Measurements from ENCODE around the gene THRSP.
A peak's percentile ranks its signal among the peaks of the same experiment; 100 is the strongest.
"Not testable (repeated sequence)": the region's sequence is repeated elsewhere in the genome, so short reads cannot be mapped to it uniquely, and the experiment has no call there.

Gene THRSP, protein sequence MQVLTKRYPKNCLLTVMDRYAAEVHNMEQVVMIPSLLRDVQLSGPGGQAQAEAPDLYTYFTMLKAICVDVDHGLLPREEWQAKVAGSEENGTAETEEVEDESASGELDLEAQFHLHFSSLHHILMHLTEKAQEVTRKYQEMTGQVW

DNA sequence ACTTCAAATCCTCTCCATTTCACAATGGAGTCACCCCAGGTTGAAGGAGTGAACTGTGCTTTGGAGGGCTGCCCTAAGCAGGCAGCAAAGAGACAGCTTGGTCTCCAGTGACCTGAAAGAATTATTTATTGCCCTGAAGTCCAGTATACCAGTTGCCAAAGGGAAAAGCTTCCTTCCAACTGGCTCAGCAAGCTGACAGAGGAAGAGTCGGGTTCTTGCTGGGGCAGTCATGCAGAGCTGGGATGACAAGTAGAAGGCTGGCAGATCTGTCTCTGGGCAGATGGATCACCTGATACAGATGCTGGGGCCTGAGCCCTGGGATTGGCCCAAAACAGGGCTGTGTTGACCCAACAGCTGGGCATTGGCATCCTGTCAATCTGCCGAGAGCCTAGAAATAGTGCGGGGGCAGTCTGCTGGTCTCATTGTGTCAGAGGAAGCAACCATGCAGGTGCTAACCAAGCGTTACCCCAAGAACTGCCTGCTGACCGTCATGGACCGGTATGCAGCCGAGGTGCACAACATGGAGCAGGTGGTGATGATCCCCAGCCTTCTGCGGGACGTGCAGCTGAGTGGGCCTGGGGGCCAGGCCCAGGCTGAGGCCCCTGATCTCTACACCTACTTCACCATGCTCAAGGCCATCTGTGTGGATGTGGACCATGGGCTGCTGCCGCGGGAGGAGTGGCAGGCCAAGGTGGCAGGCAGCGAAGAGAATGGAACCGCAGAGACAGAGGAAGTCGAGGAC lies at the start of gene THRSP:
Gene THRSP (plus strand): TSS at position 422 of the 742 bp plus-strand sequence. CDS start 21 bp downstream, at position 443.
- no peak for DNase-seq

GRCh38 chr11:78014937-78015520 lies 48.6 kb upstream of the THRSP start:
- not testable (repeated sequence) for DNase-seq

DNA sequence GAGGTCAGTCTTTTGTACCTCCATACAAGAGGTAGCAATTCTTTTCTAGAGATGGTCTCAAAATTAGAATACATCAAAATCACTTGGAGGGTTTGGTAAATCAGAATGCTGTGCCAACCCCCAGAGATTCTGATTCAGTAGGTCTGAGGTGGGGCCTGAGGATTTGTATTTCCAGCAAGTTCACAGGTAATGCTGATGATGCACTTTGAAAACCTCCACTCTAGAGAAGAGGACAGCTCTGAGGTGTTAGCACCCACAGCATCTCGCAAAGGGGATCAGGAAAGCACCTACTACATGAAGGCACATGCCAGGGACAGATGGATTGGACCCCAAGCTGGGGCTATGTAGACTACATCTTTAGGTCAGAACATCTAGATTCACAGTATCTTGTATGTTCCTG lies 47.8 kb upstream of the THRSP start:
- no peak for DNase-seq

DNA sequence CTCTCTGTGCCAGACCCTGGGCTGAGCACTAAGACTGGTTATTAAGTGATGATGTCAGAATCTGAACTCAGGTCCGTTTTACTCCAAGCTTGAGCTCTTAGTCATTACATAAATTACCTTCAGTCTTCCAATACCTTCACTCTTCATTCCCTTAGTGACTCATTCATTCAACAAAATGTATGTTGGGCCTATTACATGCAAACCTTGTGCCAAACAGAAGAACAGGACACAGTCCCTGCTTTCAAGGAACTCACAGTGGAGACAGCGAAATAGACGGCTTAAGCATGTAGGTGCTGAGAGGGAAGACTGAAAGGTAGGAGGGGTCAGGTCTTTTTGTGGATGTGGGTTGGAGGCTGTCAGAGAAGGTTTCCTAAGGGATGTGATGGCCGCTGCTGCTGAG lies 43.9 kb upstream of the THRSP start:
- no peak for DNase-seq

DNA sequence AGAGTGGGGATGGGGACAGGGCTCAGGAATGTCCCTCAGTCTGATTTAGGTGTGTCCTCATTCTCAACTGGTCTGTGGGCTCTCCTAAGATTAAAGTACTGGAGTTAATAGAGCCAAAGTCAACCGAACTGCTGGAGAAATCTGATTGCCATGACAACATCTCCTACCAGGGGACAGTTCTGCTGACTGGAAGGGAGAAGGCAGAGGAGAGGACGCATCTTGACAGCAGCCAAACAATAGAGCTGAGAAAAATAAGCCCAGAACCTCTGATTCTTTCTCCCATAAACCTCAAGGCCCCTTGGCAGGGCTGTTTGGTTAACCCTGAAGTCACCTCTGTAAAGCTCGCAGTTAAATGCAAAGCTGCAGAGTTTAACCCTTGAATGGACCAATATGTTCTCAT lies 43.4 kb upstream of the THRSP start:
- DNase-seq = no peak

- DNase-seq = no peak
Observed at GRCh38 chr11:78021611-78022010, 42.0 kb upstream of the THRSP start.

DNA sequence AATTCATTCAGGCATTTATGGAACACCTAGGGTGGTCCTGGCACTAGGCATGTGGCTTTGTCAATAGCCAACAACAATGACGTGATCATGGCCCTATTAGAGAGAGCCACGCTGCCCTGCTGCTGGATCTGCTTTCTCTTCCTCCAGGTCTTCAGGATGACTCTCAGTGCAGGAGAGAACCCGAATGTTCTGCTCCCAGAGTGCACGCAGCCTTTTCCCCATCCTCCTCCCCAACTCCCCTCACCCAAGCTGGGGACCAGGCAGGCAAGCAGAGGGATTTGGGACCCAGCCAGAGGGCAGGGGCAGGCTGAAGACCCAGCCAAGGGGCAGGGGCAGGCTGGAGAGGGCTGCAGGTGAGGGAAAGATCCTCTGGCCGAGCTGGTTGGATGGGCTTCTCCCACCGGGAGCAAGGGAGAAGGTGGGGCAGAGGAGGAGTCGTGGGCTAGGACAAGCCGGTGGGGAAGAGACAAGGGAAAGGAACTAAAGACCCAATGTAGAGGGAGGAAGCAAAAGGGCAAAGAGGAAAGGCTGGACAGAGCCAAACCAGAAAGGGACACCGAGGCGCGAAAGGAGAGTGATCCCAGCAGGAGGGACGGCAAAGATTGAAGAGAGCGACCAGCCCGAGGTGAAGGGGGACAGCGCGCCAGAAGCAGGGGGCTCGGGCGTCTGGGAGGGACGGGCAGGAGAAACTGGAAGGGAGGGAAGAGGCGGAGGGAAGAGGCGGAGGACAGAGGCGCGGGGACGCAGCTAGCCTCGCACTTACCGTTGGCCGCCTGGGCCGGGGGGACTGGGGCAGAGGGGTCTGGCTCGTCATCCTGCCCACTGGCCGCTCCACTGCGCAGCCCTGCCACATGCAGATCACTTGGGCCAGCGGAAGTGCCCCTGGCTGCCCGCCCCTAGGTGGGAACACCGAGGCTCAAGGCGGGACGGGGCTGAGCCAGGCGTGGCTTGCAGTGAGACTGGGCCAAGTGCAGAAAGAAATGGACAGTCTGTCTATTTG lies 41.0 kb upstream of the THRSP start, which contains the start of gene KCTD14:
Gene KCTD14 (minus strand): TSS at position 880 of the 1,000 bp plus-strand sequence. CDS start 27 bp downstream, at position 853.
- DNase-seq = peak; percentile 69

GRCh38 chr11:78023426-78023825 lies 40.2 kb upstream of the THRSP start:
- no peak for DNase-seq

- DNase-seq = no peak
Observed at GRCh38 chr11:78025378-78025777, 38.3 kb upstream of the THRSP start.

DNA sequence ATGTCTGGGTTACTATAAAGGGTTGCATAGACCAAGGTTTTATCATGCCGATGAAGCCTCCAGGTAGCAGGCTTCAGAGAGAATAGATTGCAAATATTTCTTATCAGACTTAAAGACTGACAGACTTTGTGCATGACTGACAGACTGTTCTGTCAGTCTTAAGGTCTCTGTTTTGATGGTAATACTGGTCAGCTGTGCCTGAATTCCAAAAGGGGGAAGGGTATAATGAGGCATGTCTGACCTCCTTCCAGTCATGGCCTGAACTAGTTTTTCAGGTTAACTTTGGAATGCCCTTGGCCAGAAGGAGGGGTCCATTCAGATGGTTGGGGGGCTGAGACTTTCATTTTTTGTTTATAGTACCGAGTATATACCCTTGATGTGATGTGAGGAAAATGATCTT lies 35.9 kb upstream of the THRSP start:
- DNase-seq = no peak

DNA sequence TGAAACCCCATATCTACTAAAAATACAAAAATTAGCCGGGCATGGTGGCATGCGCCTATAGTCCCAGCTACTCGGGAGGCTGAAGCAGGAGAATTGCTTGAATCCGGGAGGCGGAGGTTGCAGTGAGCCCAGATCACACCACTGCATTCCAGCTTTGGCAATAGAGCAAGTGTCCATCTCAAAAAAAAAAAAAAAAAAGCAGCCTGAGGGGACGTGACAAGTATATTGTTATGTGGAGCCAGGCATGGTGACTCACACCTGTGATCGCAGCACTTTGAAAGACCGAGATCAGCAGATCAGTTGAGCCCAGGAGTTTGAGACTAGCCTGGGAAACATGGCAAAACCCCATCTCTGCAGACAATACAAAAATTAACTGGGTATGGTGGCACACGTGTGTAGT lies 35.2 kb upstream of the THRSP start:
- not testable (repeated sequence) for DNase-seq

DNA sequence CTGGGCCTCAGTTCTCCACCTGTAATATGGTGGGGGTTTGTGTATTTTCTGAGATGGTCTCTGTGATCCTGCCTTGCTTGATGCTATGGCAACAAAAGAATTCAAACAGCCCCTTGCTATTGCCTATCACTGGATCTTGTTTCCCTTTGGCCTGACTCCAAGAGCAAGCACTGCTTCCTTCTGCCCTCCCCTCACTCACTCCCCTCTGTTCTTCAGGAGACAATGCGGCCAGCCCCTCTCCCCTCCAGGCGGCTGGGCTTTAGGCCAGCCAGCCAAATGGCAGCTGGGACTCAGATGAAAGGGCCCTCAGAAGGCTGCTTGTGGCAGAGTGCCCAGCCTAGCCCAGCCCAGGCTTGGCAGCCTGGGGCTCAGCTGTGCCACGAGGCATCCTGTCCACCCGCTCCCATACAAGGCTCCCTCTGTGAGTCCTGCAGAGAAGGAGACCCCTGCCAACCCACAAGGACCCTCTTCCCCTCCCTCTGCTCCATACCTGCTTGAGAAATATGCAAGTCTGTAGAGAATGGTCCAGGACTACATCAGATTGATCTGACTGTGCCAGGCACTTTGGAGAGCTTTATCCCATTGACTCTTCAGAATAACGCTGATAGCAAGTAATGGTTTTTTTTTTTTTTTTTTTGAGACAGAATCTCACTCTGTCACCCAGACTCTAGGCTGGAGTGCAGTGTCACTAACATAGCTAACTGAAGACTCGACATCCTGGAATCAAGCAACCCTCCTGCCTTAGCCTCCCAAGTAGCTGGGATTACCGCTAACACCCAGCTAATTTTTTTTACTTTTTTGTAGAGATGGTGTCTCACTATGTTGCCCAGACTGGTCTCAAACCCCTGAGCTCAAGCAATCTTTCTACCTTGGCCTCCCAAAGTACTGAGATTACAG lies 33.0 kb upstream of the THRSP start:
- peak; percentile 92 for DNase-seq

- no peak for DNase-seq
Observed at GRCh38 chr11:78031629-78032028, 32.0 kb upstream of the THRSP start.

- no peak for DNase-seq
Observed at GRCh38 chr11:78032090-78032489, 31.6 kb upstream of the THRSP start.

DNA sequence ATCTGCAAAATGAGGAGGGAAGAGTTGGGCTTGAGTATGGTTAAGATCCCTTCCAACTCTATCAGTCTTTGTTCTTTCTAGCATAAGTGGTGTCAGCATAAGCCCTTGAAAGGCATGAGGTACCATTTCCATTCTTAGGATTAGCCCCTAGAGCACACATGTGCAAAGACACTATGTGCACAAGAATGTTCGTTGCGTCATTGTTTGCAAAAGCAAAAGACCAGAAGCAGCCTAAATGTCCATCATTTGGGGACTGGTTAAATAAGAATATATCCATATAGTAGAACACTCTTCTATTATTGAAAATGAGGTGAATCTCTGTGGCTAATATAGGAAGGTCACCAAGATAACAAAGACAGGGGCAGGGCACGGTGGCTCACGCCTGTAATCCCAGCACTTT lies 30.6 kb upstream of the THRSP start:
- DNase-seq = no peak

DNA sequence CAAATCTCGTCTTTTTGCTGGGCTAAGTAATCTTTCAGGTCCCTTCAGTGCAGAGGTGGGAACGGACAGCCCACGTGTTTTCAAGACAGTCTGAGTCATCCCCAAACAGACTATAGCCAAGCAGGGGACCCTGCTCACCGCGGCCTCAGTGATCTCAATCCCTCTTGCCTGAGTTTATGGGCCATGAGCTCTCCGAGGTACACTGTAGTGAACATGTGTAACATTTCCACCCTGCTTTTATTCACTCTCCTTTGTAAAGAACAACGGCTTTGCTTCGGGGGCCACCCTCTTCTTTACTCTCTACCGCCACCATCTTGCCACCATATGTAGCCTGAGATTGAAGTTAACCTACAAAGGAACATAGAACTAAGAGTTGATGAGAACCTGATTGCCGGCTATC lies 29.0 kb upstream of the THRSP start:
- DNase-seq = no peak

DNA sequence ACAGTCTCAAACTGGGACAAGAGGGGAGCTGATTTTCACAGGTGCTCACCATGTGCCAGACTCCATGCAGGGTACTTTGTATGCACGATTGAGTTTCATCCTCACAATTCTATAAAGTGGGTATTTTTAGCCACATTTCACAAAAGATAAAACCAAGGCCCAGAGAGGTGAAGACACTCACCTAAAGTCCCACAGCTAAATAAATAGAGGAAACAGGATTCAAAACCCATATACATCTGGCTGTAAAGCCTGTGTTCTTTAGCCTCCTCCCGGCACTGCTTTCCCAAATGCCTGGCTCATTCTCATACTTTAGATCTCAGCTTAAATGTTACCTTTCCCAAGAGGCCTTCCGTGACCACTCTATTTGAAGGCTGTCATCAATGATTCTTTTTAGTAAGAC lies 27.3 kb upstream of the THRSP start:
- no peak for DNase-seq

DNA sequence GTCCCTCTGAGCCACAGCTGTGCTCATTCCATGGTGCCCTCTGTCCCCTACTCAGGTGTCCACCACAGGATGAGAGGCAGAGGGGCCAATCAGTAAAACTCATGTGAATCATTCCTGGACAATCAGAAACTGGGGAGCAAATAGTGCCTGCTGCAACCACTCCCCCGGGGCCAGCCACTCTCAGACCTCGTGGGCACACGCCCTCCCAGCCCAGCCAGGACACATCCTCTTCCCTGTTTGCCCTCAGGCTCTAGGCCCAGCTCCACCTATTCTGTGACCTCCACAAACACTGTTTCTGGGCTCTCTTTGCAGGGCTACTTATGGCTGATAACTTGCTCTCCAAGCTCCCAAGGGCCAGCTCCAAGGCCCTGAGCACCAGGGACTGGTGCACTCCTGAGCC lies 26.6 kb upstream of the THRSP start:
- DNase-seq = no peak

DNA sequence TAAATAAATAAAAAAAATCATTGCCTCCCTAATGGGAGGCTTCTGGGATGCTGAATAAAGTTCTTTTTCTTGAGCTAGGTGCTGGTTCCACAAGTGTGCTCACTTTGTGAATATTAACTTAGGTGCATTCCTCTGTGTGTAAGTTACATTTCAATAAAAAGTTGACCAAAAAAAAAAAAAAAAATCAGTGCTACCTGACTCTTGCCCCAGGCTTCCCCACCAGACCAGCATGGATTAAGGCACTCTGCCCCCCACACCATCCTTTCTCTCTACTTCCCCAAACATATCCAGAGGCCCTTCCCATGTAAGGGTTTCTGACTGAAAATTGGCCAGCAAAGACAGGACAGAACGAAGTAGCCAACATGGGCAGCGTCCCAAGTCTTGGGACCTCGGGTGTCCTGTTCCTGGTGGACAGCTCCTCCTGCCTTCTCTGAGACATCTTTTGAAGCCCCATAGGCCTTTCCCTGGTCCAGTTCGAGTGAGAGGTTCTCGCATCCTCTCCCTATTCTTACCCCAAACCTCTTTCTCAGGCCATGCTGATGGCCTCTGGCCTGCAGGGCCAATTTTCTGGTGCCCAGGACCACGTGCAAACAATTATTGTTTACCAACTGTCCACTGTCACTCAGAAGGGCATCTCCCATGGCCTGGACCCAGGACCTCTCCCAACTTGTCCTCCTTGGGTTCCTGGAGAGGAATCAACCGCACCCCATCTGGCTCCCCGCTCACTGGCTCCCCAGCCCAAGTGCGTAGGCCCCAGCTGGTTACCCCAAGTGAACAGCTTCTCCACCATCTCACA lies 25.6 kb upstream of the THRSP start:
- DNase-seq = no peak

DNA sequence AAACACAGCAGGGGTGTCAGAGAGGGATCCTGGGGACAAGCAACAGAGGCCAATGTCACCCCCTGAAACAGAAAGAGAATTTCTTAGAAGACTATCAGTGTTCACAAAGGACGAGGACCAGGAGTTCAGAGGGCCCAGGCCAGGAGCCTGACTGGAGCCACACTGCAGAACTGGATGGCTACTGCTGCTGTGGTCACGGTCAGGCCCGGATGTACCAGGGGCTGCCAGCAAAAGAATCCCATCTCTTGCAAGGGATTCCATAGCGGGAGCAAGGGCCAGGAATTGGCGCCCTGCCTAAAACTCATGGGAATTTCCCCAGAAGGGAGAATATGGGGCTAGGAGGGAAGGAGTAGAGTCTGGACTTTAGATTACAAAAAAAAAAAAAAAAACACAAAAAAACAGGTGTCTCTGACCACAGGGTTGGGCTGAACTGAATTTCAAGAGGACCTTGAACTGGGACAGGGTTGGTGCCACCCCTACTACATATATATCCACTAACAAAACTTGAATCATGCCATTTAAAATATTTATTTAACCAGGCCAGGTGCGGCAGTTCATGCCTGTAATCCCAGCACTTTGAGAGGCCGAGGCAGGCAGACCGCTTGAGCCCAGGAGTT lies 24.9 kb upstream of the THRSP start:
- no peak for DNase-seq
